NB4 (cell line): ENCODE data around the gene LMO3.
"Not testable (repeated sequence)": the region's sequence is repeated elsewhere in the genome, so short reads cannot be mapped to it uniquely, and the experiment has no call there.

Experiments
- DNase-seq: peaks from one replicate; pipeline ENCODE4 v3.0.0; 2010; ENCODE audit warnings: low read depth
- H3K4me3 ChIP-seq: one replicate; pipeline ENCODE4 v1.5.1; 2011; ENCODE audit warnings: mild to moderate bottlenecking, low read depth, low read length, moderate library complexity
- MYC ChIP-seq: IDR thresholded peaks from 2 replicates; pipeline ENCODE4 v1.6.1; 2011; ENCODE audit warnings: low read depth, low read length
- POLR2A ChIP-seq: IDR thresholded peaks from 2 replicates; pipeline ENCODE4 v1.6.1; 2011; ENCODE audit warnings: mild to moderate bottlenecking; ENCODE audit not compliant: insufficient read length; ENCODE audit errors: extremely low read depth
- TF ChIP-seq, protein P1 (sequence below): IDR thresholded peaks from 2 replicates; pipeline ENCODE4 v1.6.1; 2011; ENCODE audit warnings: low read depth, low read length
- TF ChIP-seq, protein P2 (sequence below): IDR thresholded peaks from one replicate; pipeline ENCODE4 v1.5.1; 2012; ENCODE audit warnings: low read depth, low read length

Gene LMO3

DNA sequence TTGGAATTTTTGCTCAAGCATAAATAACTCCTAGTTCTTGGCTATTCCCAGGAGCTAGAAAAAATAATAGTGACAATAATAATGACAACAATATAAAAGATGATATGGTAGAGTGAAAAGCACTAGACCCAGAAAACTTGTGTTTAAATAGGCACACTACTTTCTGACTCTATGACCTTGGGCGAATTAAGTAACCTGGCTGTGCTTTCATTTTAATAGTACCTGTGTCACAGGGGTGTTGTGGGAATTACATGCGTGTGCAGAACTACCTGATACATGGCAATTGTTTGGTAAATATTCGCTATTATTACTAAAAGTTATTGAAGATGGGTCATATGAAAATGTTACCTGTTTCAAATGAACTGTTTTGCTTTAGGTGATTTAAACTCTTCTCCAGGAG, 60.1 kb downstream of the LMO3 start:
- no peak for DNase-seq
- TF ChIP-seq POLR2A, result no peak
- TF ChIP-seq, protein P1, sequence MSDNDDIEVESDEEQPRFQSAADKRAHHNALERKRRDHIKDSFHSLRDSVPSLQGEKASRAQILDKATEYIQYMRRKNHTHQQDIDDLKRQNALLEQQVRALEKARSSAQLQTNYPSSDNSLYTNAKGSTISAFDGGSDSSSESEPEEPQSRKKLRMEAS, result no peak
- TF ChIP-seq MYC, result no peak
- TF ChIP-seq, protein P2, sequence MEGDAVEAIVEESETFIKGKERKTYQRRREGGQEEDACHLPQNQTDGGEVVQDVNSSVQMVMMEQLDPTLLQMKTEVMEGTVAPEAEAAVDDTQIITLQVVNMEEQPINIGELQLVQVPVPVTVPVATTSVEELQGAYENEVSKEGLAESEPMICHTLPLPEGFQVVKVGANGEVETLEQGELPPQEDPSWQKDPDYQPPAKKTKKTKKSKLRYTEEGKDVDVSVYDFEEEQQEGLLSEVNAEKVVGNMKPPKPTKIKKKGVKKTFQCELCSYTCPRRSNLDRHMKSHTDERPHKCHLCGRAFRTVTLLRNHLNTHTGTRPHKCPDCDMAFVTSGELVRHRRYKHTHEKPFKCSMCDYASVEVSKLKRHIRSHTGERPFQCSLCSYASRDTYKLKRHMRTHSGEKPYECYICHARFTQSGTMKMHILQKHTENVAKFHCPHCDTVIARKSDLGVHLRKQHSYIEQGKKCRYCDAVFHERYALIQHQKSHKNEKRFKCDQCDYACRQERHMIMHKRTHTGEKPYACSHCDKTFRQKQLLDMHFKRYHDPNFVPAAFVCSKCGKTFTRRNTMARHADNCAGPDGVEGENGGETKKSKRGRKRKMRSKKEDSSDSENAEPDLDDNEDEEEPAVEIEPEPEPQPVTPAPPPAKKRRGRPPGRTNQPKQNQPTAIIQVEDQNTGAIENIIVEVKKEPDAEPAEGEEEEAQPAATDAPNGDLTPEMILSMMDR, result no peak
- no peak overlapping the region for H3K4me3 ChIP-seq

- TF ChIP-seq MYC (no peak), POLR2A (no peak)
- TF ChIP-seq, protein P2, result no peak
- TF ChIP-seq, protein P1, result no peak
- no peak for DNase-seq
- H3K4me3 ChIP-seq, result no peak overlapping the region
Observed at GRCh38 chr12:16542586-16542985, 63.4 kb downstream of the LMO3 start.

DNA sequence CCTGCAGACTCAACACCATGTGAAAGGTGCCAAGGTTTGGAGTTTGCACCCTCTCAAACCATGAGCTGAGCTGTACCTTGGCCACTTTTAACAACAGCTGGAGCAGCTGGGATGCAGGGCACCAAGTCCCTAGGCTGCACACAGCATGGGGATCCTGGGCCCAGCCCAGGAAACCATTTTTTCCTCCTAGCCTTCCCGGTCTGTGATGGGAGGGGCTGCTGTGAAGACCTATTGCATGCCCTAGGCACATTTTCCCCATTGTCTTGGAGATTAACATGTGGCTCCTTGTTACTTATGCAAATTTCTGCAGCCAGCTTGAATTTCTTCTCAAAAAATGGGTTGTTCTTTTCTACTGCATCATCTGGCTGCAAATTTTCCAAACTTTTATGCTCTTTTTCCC, 68.3 kb downstream of the LMO3 start:
- DNase-seq, result not testable (repeated sequence)

GRCh38 chr12:16531621-16532020, 74.3 kb downstream of the LMO3 start:
- no peak overlapping the region for H3K4me3 ChIP-seq
- DNase-seq, result no peak
- TF ChIP-seq POLR2A (no peak), MYC (no peak)
- TF ChIP-seq, protein P1, result no peak
- TF ChIP-seq, protein P2, result no peak

More for the DNA sequence above, 68.3 kb downstream of the LMO3 start:
- not testable (repeated sequence) for H3K4me3 ChIP-seq

DNA sequence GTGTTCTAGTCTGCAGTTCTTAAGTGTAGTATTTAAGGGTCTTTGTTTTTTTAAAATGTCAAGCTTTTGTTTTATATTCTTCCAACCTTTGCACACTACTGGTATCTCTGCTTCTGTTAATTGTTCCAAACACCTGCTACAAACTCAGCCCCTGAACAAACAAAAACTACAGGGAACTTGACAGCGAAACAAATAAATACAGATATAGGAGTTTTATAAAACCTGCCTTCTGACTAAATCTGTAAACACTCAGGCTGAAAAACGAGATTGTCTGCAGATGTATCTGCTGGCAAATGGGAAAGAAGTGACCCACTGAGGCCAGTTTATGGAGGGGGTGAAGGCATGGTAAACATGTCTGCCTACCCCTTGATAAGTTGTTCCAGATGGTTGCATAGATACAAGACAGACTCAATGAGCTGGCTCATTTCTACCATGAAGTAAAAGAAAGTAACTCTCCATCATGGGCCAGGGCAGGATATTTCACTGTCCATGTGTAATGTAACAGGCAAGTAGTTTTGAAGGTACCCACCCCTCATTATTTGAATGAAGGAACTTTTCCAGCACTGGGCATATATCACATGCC, 75.6 kb downstream of the LMO3 start:
- H3K4me3 ChIP-seq, result no peak overlapping the region
- DNase-seq, result no peak
- no peak for TF ChIP-seq POLR2A

DNA sequence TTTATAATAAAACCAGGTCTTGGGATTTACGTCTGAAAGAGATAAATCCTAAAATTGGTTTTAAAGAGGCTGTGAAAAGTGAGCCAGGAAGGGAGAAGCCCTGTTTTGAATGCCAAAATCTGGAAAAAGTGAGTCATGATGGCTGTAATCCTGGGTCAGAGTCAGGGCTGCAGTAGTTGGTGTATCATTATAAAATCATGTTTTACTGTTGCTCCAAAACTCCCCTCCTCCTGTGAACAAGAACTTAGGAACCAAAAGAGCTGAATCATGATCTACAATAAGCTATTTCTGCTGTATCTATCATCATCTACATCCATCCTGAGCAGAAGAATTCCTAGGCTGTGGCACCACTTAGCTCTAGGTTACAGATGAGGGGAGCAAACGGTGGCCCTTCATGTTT, 79.3 kb downstream of the LMO3 start:
- TF ChIP-seq, protein P2, result no peak
- TF ChIP-seq, protein P1, result no peak
- no peak for TF ChIP-seq POLR2A
- TF ChIP-seq MYC, result no peak
- no peak overlapping the region for H3K4me3 ChIP-seq
- no peak for DNase-seq

- no peak for DNase-seq
- TF ChIP-seq, protein P2, result no peak
- no peak for TF ChIP-seq MYC
- no peak for TF ChIP-seq POLR2A
- TF ChIP-seq, protein P1, result no peak
- no peak overlapping the region for H3K4me3 ChIP-seq
Observed at GRCh38 chr12:16524378-16524777, 81.6 kb downstream of the LMO3 start.
